Stomach smooth muscle (tissue), 2 donors: ENCODE data around the gene IQGAP1.
"Not testable (repeated sequence)": the region's sequence is repeated elsewhere in the genome, so short reads cannot be mapped to it uniquely, and the experiment has no call there.

Source experiments
- H3K27ac ChIP-seq: one replicate; pipeline ENCODE4 v1.7.0; 2013; ENCODE audit warnings: mild to moderate bottlenecking, low read length, inconsistent platforms
- H3K27me3 ChIP-seq, 2 donors: one replicate each; pipeline ENCODE4 v1.7.0; 2013; ENCODE audit warnings: low read length in 2 of 2; ENCODE audit not compliant: insufficient read depth in 2 of 2, control insufficient read depth in 1 of 2
- H3K36me3 ChIP-seq, 2 donors: one replicate each; pipeline ENCODE4 v1.7.0; 2013; ENCODE audit warnings: low read length in 2 of 2; ENCODE audit not compliant: control insufficient read depth in 2 of 2, insufficient read depth in 2 of 2
- H3K4me1 ChIP-seq: one replicate; pipeline ENCODE4 v1.7.0; 2013; ENCODE audit warnings: low read length; ENCODE audit not compliant: control insufficient read depth, insufficient read depth
- H3K4me3 ChIP-seq, 2 donors: one replicate each; pipeline ENCODE4 v1.7.0; 2013; ENCODE audit warnings: low read length in 2 of 2
- H3K9ac ChIP-seq, 2 donors: one replicate each; pipeline ENCODE4 v1.7.0; 2013; ENCODE audit warnings: low read length in 2 of 2, mild to moderate bottlenecking in 1 of 2
- H3K9me3 ChIP-seq, 2 donors: one replicate each; pipeline ENCODE4 v1.7.0; 2013; ENCODE audit warnings: low read length in 2 of 2; ENCODE audit not compliant: control insufficient read depth in 2 of 2
- donor health status: healthy.
- donor health status: Pancreatic carcinoma.

IQGAP1 gene

GRCh38 chr15:90411176-90411575 lies 23.1 kb downstream of the IQGAP1 start:
- no peak overlapping the region for H3K9ac ChIP-seq
- no peak overlapping the region for H3K27ac ChIP-seq
- peaks cover 8% of the 10 kb centered on the region for H3K4me1 ChIP-seq
- no peaks in the 10 kb centered on the region for H3K36me3 ChIP-seq
- H3K9me3 ChIP-seq: no peaks in the 10 kb centered on the region
- H3K4me3 ChIP-seq: no peak overlapping the region
- no peaks in the 10 kb centered on the region for H3K27me3 ChIP-seq

- Histone ChIP-seq H3K4me1 (peaks cover 8% of the 10 kb centered on the region), H3K9ac (no peak overlapping the region), H3K4me3 (peak overlapping the region in 1 of 2 donors; percentile 1)
Measured at GRCh38 chr15:90412356-90413194, 24.5 kb downstream of the IQGAP1 start.

GRCh38 chr15:90413411-90414379 lies 25.7 kb downstream of the IQGAP1 start:
- Histone ChIP-seq H3K36me3 (no peaks in the 10 kb centered on the region), H3K27me3 (no peaks in the 10 kb centered on the region), H3K27ac (no peak overlapping the region), H3K4me1 (peaks cover 13% of the 10 kb centered on the region), H3K9me3 (no peaks in the 10 kb centered on the region), H3K4me3 (no peak overlapping the region), H3K9ac (no peak overlapping the region)

More at GRCh38 chr15:90412356-90413194, 24.5 kb downstream of the IQGAP1 start:
- H3K9me3 ChIP-seq: no peaks in the 10 kb centered on the region
- H3K36me3 ChIP-seq: no peaks in the 10 kb centered on the region
- H3K27ac ChIP-seq: no peak overlapping the region
- no peaks in the 10 kb centered on the region for H3K27me3 ChIP-seq

- H3K27me3 ChIP-seq: no peaks in the 10 kb centered on the region
- H3K4me1 ChIP-seq: peaks cover 18% of the 10 kb centered on the region
- H3K9ac ChIP-seq: no peak overlapping the region
- H3K4me3 ChIP-seq: no peak overlapping the region
- no peaks in the 10 kb centered on the region for H3K9me3 ChIP-seq
- no peaks in the 10 kb centered on the region for H3K36me3 ChIP-seq
- H3K27ac ChIP-seq: no peak overlapping the region
Measured at GRCh38 chr15:90414408-90415028, 26.5 kb downstream of the IQGAP1 start.

DNA sequence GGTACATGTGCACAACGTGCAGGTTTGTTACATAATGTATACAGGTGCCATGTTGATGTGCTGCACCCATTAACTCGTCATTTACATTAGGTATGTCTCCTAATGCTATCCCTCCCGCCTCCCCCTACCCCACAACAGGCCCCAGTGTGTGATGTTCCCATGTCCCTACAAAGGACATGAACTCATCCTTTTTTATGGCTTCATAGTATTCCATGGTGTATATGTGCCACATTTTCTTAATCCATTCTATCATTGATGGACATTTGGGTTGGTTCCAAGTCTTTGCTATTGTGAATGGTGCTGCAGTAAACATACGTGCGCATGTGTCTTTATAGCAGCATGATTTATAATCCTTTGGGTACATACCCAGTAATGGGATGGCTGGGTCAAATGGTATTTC lies 28.0 kb downstream of the IQGAP1 start:
- not testable (repeated sequence) for H3K9me3 ChIP-seq, H3K9ac ChIP-seq
- H3K4me1 ChIP-seq: peaks cover 25% of the 10 kb centered on the region

GRCh38 chr15:90418627-90419026 lies 30.6 kb downstream of the IQGAP1 start:
- Histone ChIP-seq H3K36me3 (no peaks in the 10 kb centered on the region), H3K9me3 (no peaks in the 10 kb centered on the region), H3K27ac (no peak overlapping the region), H3K4me3 (no peak overlapping the region), H3K27me3 (no peaks in the 10 kb centered on the region), H3K4me1 (peaks cover 22% of the 10 kb centered on the region), H3K9ac (no peak overlapping the region)

More for the DNA sequence above, 28.0 kb downstream of the IQGAP1 start:
- not testable (repeated sequence) for H3K27ac ChIP-seq, H3K27me3 ChIP-seq, H3K4me3 ChIP-seq, H3K36me3 ChIP-seq

GRCh38 chr15:90419206-90419605 lies 31.2 kb downstream of the IQGAP1 start:
- Histone ChIP-seq H3K4me1 (peaks cover 22% of the 10 kb centered on the region), H3K4me3 (no peak overlapping the region), H3K27me3 (no peaks in the 10 kb centered on the region), H3K27ac (no peak overlapping the region), H3K9me3 (no peaks in the 10 kb centered on the region), H3K36me3 (no peaks in the 10 kb centered on the region), H3K9ac (peak overlapping the region in 1 of 2 donors; percentile 20)

GRCh38 chr15:90419738-90420406 lies 31.8 kb downstream of the IQGAP1 start:
- peak overlapping the region; percentile 0 to 20 for H3K9ac ChIP-seq
- H3K36me3 ChIP-seq: no peaks in the 10 kb centered on the region
- peaks cover 22% of the 10 kb centered on the region for H3K4me1 ChIP-seq
- H3K9me3 ChIP-seq: no peaks in the 10 kb centered on the region
- peak overlapping the region; percentile 1 to 40 for H3K4me3 ChIP-seq
- peak overlapping the region; percentile 79 for H3K27ac ChIP-seq
- H3K27me3 ChIP-seq: no peaks in the 10 kb centered on the region

GRCh38 chr15:90420451-90420850 lies 32.4 kb downstream of the IQGAP1 start:
- Histone ChIP-seq H3K4me3 (peak overlapping the region; percentile 1 to 40), H3K4me1 (peaks cover 22% of the 10 kb centered on the region), H3K9ac (peak overlapping the region; percentile 0 to 18), H3K9me3 (no peaks in the 10 kb centered on the region), H3K27me3 (no peaks in the 10 kb centered on the region), H3K36me3 (no peaks in the 10 kb centered on the region), H3K27ac (peak overlapping the region; percentile 79)

GRCh38 chr15:90421527-90421926 lies 33.5 kb downstream of the IQGAP1 start:
- H3K4me3 ChIP-seq: no peak overlapping the region
- no peaks in the 10 kb centered on the region for H3K36me3 ChIP-seq
- H3K9ac ChIP-seq: no peak overlapping the region
- no peaks in the 10 kb centered on the region for H3K27me3 ChIP-seq
- H3K4me1 ChIP-seq: peaks cover 27% of the 10 kb centered on the region
- no peaks in the 10 kb centered on the region for H3K9me3 ChIP-seq
- no peak overlapping the region for H3K27ac ChIP-seq
